ENCODE data around the gene LIPC. TPM values are rescaled to one million over a fixed set of nuclear protein-coding genes. Genes with fewer than 3 reads are reported as not detected.
A peak's percentile ranks its signal among the peaks of the same experiment; 100 is the strongest.

The LIPC gene
- total and polyA plus RNA-seq, 2 of the 4 experiments (the other 2 are of a cell fraction), result 0.07 TPM; not detected in 1

DNA sequence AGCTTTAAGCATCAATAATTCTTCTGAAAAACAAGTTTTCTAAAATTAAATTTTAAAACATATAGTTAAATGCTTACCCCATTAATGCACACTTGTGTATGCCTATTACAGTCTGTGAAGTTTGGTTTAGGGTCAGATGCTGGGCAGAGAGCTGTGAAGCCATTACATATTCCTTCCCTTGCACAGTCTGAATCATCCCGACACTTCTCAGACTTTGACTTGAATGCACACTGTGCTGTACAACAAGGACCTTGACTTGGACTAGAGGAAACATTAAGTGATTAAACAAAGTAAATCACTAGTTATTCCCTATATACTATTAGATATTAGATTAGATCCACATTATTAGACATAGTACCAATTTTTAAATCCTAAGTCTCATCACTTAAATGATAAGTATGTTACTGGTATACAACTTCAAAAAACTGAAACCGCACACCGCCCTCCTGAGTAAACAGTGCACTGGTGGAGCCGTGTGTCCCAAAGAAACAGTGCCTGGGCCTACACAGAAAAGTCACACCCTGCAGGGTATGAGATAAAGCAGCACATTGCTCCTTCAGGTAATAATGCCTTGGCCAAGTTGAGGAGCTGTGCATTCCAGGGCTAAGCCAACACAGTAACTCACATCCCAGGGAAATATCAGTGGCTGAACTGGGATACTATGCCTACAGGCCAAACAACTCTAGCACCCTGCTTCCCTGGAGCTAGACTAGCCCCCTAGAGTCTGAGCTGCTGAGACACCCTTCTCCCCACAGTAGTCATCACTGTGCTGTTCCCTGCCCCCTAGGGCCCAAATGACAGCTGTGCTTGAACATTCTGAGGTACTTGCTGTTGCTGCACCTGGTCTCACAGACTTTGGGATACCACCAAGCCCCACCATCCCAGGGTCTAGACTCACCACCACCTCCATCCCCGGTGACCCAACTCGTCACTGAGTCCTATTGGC lies 180.2 kb downstream of the LIPC start:
- Histone ChIP-seq H3K56ac (ENCODE audit: extremely low read depth, insufficient read depth, low read length) (no peak overlapping the region), H2AFZ (replicated peaks; ENCODE audit: low read length, poor library complexity) (no peak overlapping the region), H4K8ac (ENCODE audit: low read depth in 2 of 2, low read length in 2 of 2) (peak overlapping the region in 1 of 2 experiments; percentile 53; a peak in 1 of 4 replicates), H3K27me3 (ENCODE audit: control insufficient read depth, insufficient read depth, low read length) (no peaks in the 10 kb centered on the region), H4K20me1 (ENCODE audit: insufficient read depth, low read length) (peaks cover 9% of the 10 kb centered on the region; the same call in 1 of the 2 replicates), H3K14ac (replicated peaks; ENCODE audit: low read depth, low read length) (peak overlapping the region; percentile 5; the same call in 1 of the 2 replicates), H2BK120ac (ENCODE audit: low read depth, low read length) (no peak overlapping the region), H3K23ac (ENCODE audit: low read depth, low read length) (no peak overlapping the region), H3K9me1 (ENCODE audit: insufficient read depth, low read length) (peaks cover 10% of the 10 kb centered on the region), H3K9me3 (ENCODE audit: control insufficient read depth, insufficient read depth, low read length) (peaks cover 3% of the 10 kb centered on the region), H3K79me1 (ENCODE audit: low read depth in 1 of 2, low read length in 2 of 2) (peaks cover 19 to 47% of the 10 kb centered on the region in 2 experiments), H2BK20ac (ENCODE audit: low read depth, low read length) (no peak overlapping the region), H2AK9ac (replicated peaks; ENCODE audit: low read depth, low read length, poor library complexity) (no peak overlapping the region), H3K9ac (ENCODE audit: low read depth, low read length) (no peak overlapping the region), H2BK5ac (ENCODE audit: low read depth, low read length, poor library complexity, severe bottlenecking) (no peak overlapping the region), H3K4me3 (ENCODE audit: insufficient read depth, low read depth, low read length) (no peak overlapping the region), H2AK5ac (ENCODE audit: low read depth, low read length) (peak overlapping the region; percentile 9; the same call in 1 of the 2 replicates), H3K36me3 (ENCODE audit: control insufficient read depth, insufficient read depth, low read length) (peaks cover 16% of the 10 kb centered on the region), H3K18ac (ENCODE audit: low read depth, low read length) (no peak overlapping the region), H3K4ac (ENCODE audit: low read depth, low read length) (peak overlapping the region; percentile 14; the same call in 1 of the 2 replicates), H3K27ac (ENCODE audit: insufficient read depth, low read length) (no peak overlapping the region), H4K5ac (ENCODE audit: low read depth, low read length) (no peak overlapping the region), H4K91ac (ENCODE audit: insufficient read depth, low read depth, low read length) (no peak overlapping the region), H3K4me1 (ENCODE audit: control insufficient read depth, insufficient read depth, low read length) (peaks cover 11% of the 10 kb centered on the region), H2BK15ac (ENCODE audit: low read depth, low read length) (no peak overlapping the region), H3K4me2 (ENCODE audit: low read depth, low read length) (no peak overlapping the region)
- 93% methylated on average over 2 of the region's 6 CpGs; no CpG with 5 or more reads in 1 of the 2 experiments for WGBS, 2 experiments (ENCODE audit: extremely low coverage in 2 of 2, insufficient read length in 1 of 2)
- intact Hi-C loops (cut with micrococcal nuclease), result loop anchor here (10.0 kb wide), 1 partner anchor 337 kb away; no protein-coding TSS in a partner anchor
- POLR2A ChIA-PET (ENCODE audit: unreplicated experiment), result no interaction called here
- CTCF ChIA-PET, result no interaction called here
- dilution Hi-C loops (cut with HindIII; ENCODE audit: low sequenced_read_pairs, unreplicated experiment), result no loop called here
- peak; percentile 28; the same call in 1 of the 2 replicates for ATAC-seq (ENCODE audit: low read depth)
- BruUV-seq (replicated peaks), result no TSS peak
- DNase-seq, result peak; percentile 28
- in situ Hi-C loops (cut with MboI; ENCODE audit: low sequenced_read_pairs), result no loop called here
- TF ChIP-seq, protein P1, sequence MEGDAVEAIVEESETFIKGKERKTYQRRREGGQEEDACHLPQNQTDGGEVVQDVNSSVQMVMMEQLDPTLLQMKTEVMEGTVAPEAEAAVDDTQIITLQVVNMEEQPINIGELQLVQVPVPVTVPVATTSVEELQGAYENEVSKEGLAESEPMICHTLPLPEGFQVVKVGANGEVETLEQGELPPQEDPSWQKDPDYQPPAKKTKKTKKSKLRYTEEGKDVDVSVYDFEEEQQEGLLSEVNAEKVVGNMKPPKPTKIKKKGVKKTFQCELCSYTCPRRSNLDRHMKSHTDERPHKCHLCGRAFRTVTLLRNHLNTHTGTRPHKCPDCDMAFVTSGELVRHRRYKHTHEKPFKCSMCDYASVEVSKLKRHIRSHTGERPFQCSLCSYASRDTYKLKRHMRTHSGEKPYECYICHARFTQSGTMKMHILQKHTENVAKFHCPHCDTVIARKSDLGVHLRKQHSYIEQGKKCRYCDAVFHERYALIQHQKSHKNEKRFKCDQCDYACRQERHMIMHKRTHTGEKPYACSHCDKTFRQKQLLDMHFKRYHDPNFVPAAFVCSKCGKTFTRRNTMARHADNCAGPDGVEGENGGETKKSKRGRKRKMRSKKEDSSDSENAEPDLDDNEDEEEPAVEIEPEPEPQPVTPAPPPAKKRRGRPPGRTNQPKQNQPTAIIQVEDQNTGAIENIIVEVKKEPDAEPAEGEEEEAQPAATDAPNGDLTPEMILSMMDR (conservative IDR thresholded peaks at IDR 0.05; ENCODE audit: low read depth, low read length), result no peak
- TF ChIP-seq POLR2A (IDR thresholded peaks at IDR 0.05; ENCODE audit: low read depth, low read length) (no peak), CEBPB (IDR thresholded peaks at IDR 0.05; ENCODE audit: low read depth, low read length) (no peak), SMC3 (IDR thresholded peaks at IDR 0.05; ENCODE audit: low read depth, low read length) (no peak), NFE2L2 (IDR thresholded peaks at IDR 0.05; ENCODE audit: low read depth, low read length) (no peak)
- TF ChIP-seq, protein P2, sequence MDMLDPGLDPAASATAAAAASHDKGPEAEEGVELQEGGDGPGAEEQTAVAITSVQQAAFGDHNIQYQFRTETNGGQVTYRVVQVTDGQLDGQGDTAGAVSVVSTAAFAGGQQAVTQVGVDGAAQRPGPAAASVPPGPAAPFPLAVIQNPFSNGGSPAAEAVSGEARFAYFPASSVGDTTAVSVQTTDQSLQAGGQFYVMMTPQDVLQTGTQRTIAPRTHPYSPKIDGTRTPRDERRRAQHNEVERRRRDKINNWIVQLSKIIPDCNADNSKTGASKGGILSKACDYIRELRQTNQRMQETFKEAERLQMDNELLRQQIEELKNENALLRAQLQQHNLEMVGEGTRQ (IDR thresholded peaks at IDR 0.05; ENCODE audit: low read depth, low read length), result no peak

Measured in IMR-90 (cell line).